GM12801 (cell line): ENCODE data around the gene GARIN5B.

Experiments used
- CTCF ChIP-seq: IDR thresholded peaks from one replicate; pipeline ENCODE4 v1.5.1; 2011; ENCODE audit warnings: control low read depth; ENCODE audit not compliant: insufficient read length; ENCODE audit errors: extremely low read depth

Gene GARIN5B

GRCh38 chr19:55377356-55378131 is 14.5 kb upstream of the GARIN5B start:
- TF ChIP-seq CTCF, result no peak

GRCh38 chr19:55376241-55376933 is 13.3 kb upstream of the GARIN5B start, which contains the start of gene TMEM190:
Gene TMEM190 (plus strand): TSS chr19:55376826. CDS start chr19:55376854, 28 bp downstream.
- TF ChIP-seq CTCF, result no peak

- TF ChIP-seq CTCF, result no peak
Measured at GRCh38 chr19:55373993-55374757, 11.1 kb upstream of the GARIN5B start.

GRCh38 chr19:55373306-55373992 is 10.4 kb upstream of the GARIN5B start:
- TF ChIP-seq CTCF, result no peak

- no peak for TF ChIP-seq CTCF
Measured at GRCh38 chr19:55372316-55373081, 9.4 kb upstream of the GARIN5B start.

GRCh38 chr19:55370305-55370988 is 7.4 kb upstream of the GARIN5B start, which contains the start of gene IL11:
Gene IL11 (minus strand): TSS chr19:55370463. CDS start chr19:55370310, 153 bp downstream.
- TF ChIP-seq CTCF, result no peak
